Stimulated activated CD4-positive, alpha-beta T cell treated with anti-CD3 and anti-CD28 coated beads, TNF-alpha, amount 100 ng/mL, for 1 hour (primary cell): ENCODE measurements around the gene RALGAPA2.
"Not testable (repeated sequence)": the region's sequence is repeated elsewhere in the genome, so short reads cannot be mapped to it uniquely, and the experiment has no call there.

Experiments used
- DNase-seq, 3 donors: peaks; one replicate each; pipeline ENCODE4 v3.0.0-alpha.2; 2020; ENCODE audit warnings: low read depth in 3 of 3, low spot score in 1 of 3

Gene RALGAPA2

GRCh38 chr20:20546402-20546801 is 166.0 kb downstream of the RALGAPA2 start:
- DNase-seq = no peak

GRCh38 chr20:20543348-20543747 is 169.1 kb downstream of the RALGAPA2 start:
- DNase-seq = not testable (repeated sequence)

GRCh38 chr20:20536240-20536933 is 176.1 kb downstream of the RALGAPA2 start:
- DNase-seq = no peak

- no peak for DNase-seq
Measured at GRCh38 chr20:20535051-20535450, 177.4 kb downstream of the RALGAPA2 start.

- DNase-seq = no peak
Measured at GRCh38 chr20:20531283-20531682, 181.2 kb downstream of the RALGAPA2 start.

- no peak for DNase-seq
Measured at GRCh38 chr20:20530428-20531151, 181.9 kb downstream of the RALGAPA2 start.

- DNase-seq = no peak
Measured at GRCh38 chr20:20529597-20529996, 182.8 kb downstream of the RALGAPA2 start.

- DNase-seq = no peak
Measured at GRCh38 chr20:20528861-20529260, 183.6 kb downstream of the RALGAPA2 start.

- DNase-seq = no peak
Measured at GRCh38 chr20:20527661-20528060, 184.8 kb downstream of the RALGAPA2 start.

- no peak for DNase-seq
Measured at GRCh38 chr20:20525756-20526155, 186.7 kb downstream of the RALGAPA2 start.

GRCh38 chr20:20525214-20525613 is 187.2 kb downstream of the RALGAPA2 start:
- no peak for DNase-seq

- DNase-seq = no peak
Measured at GRCh38 chr20:20524756-20525155, 187.7 kb downstream of the RALGAPA2 start.

- no peak for DNase-seq
Measured at GRCh38 chr20:20521736-20522135, 190.7 kb downstream of the RALGAPA2 start.

GRCh38 chr20:20520776-20521175 is 191.7 kb downstream of the RALGAPA2 start:
- DNase-seq = no peak

GRCh38 chr20:20519269-20519668 is 193.2 kb downstream of the RALGAPA2 start:
- no peak for DNase-seq

- no peak for DNase-seq
Measured at GRCh38 chr20:20518263-20518662, 194.2 kb downstream of the RALGAPA2 start.

GRCh38 chr20:20517296-20517695 is 195.1 kb downstream of the RALGAPA2 start:
- DNase-seq = no peak

GRCh38 chr20:20513720-20514119 is 198.7 kb downstream of the RALGAPA2 start:
- DNase-seq = no peak

- no peak for DNase-seq
Measured at GRCh38 chr20:20505554-20505953, 206.9 kb downstream of the RALGAPA2 start.

GRCh38 chr20:20503777-20504530 is 208.5 kb downstream of the RALGAPA2 start:
- no peak for DNase-seq

GRCh38 chr20:20501128-20501527 is 211.3 kb downstream of the RALGAPA2 start:
- DNase-seq = no peak

GRCh38 chr20:20500312-20500711 is 212.1 kb downstream of the RALGAPA2 start:
- DNase-seq = no peak
